PC-3 (cell line): ENCODE data around the gene PDZRN3. TPM values are rescaled to one million over a fixed set of nuclear protein-coding genes. Genes with fewer than 3 reads are reported as not detected.

Source experiments
- ATAC-seq: fragments of 200-7000 bp; cut with Tn5 transposase; 2 replicates; pipeline ENCODE4 v1.9.1; 2020; ENCODE audit warnings: mild to moderate bottlenecking, moderate library complexity
- BruUV-seq: library from RNA; stranded (reverse); fragments of 400-500 nt; replicated peaks from 2 replicates; lab custom pipeline; 2021; lab: Mats Ljungman, UMichigan
- CTCF ChIA-PET: fragments of 300-600 bp; sonication (Branson Sonifier 250); formaldehyde crosslinking; loops from one replicate; lab custom pipeline; 2022; ENCODE audit warnings: antibody characterized with exemption; lab: Charles Lee
- POLR2A ChIA-PET: fragments of 300-600 bp; sonication (Branson Sonifier 250); formaldehyde crosslinking; loops from one replicate; lab custom pipeline; 2022; ENCODE audit warnings: antibody characterized with exemption; ENCODE audit not compliant: unreplicated experiment; lab: Charles Lee
- DNase-seq: peaks from one replicate; pipeline ENCODE4 v3.0.0-alpha.2; 2015
- H2AFZ ChIP-seq: fragments of 300-600 bp; sonication (generic); 2 replicates; pipeline ENCODE4 v1.6.0; 2016; ENCODE audit warnings: antibody characterized with exemption, low read length
- H3F3A ChIP-seq: fragments of 300-600 bp; sonication (generic); one replicate; pipeline ENCODE4 v1.6.0; 2017; ENCODE audit warnings: antibody characterized with exemption, low read length, control low read depth, mild to moderate bottlenecking; ENCODE audit not compliant: unreplicated experiment
- H3K27ac ChIP-seq: fragments of 300-600 bp; sonication (generic); 2 replicates; pipeline ENCODE4 v1.5.1; 2016; ENCODE audit warnings: mild to moderate bottlenecking, low read length
- H3K27me3 ChIP-seq: fragments of 300-600 bp; sonication (generic); 2 replicates; pipeline ENCODE4 v1.6.1; 2016; ENCODE audit warnings: low read length, mixed read lengths
- H3K36me3 ChIP-seq: fragments of 300-600 bp; sonication (generic); 2 replicates; pipeline ENCODE4 v1.6.1; 2016; ENCODE audit warnings: low read depth, mixed run types, low read length, mixed read lengths
- H3K4me1 ChIP-seq: fragments of 300-600 bp; sonication (generic); 2 replicates; pipeline ENCODE4 v1.5.1; 2016; ENCODE audit warnings: low read length; ENCODE audit not compliant: insufficient read depth
- H3K4me2 ChIP-seq: fragments of 300-600 bp; sonication (generic); 2 replicates; pipeline ENCODE4 v1.6.0; 2016; ENCODE audit warnings: low read length
- H3K4me3 ChIP-seq: fragments of 300-600 bp; sonication (generic); 2 replicates; pipeline ENCODE4 v1.5.1; 2016; ENCODE audit warnings: mild to moderate bottlenecking, low read length, mixed read lengths
- H3K79me2 ChIP-seq: fragments of 300-600 bp; sonication (generic); 2 replicates; pipeline ENCODE4 v1.6.1; 2017; ENCODE audit warnings: low read length, mixed read lengths
- H3K9ac ChIP-seq: fragments of 300-600 bp; sonication (generic); 2 replicates; pipeline ENCODE4 v1.6.0; 2016; ENCODE audit warnings: mild to moderate bottlenecking, low read length
- H3K9me2 ChIP-seq: fragments of 300-600 bp; sonication (generic); replicated peaks from 2 replicates; pipeline ENCODE4 v1.6.1; 2016; ENCODE audit warnings: mixed run types, low read length, mixed read lengths
- H3K9me3 ChIP-seq: fragments of 300-600 bp; sonication (generic); 2 replicates; pipeline ENCODE4 v1.6.1; 2016; ENCODE audit warnings: low read length, mixed read lengths
- H4K20me1 ChIP-seq: fragments of 300-600 bp; sonication (generic); 2 replicates; pipeline ENCODE4 v1.6.1; 2016; ENCODE audit warnings: low read length, mixed read lengths
- CTCF ChIP-seq: fragments of 300-600 bp; sonication (generic); conservative IDR thresholded peaks from 2 replicates; pipeline ENCODE4 v1.5.1; 2017; ENCODE audit warnings: antibody characterized with exemption, low read depth, mild to moderate bottlenecking, low read length
- EZH2 ChIP-seq: fragments of 300-600 bp; sonication (generic); IDR thresholded peaks from one replicate; pipeline ENCODE4 v1.6.1; 2017; ENCODE audit warnings: antibody characterized with exemption, mild to moderate bottlenecking, low read length; ENCODE audit not compliant: unreplicated experiment
- EZH2phosphoT487 ChIP-seq: fragments of 300-600 bp; sonication (generic); IDR thresholded peaks from 2 replicates; pipeline ENCODE4 v1.6.1; 2018; ENCODE audit warnings: mild to moderate bottlenecking, antibody characterized with exemption, low read length, borderline replicate concordance
- intact Hi-C: fragments of 100-400 bp; cut with micrococcal nuclease; formaldehyde crosslinking; loops from 2 replicates; pipeline ENCODE4 v1.9.0; 2023
- total RNA-seq: library from RNA; depleted of rRNA; stranded (reverse); fragments of >200 nt; gene quantifications from 2 replicates; pipeline ENCODE4 v1.2.3, GENCODE V29; 2014

Gene PDZRN3
- total RNA-seq, 1 experiment from 2014 or later: not detected

GRCh38 chr3:73549051-73549600, 75.6 kb downstream of the PDZRN3 start:
- intact Hi-C loops: no loop called here
- no peak for DNase-seq
- no peak for TF ChIP-seq CTCF
- TF ChIP-seq EZH2: no peak
- no peak for TF ChIP-seq EZH2phosphoT487
- no peak for ATAC-seq
- H3K4me2 ChIP-seq: no peak overlapping the region
- H3K36me3 ChIP-seq: no peaks in the 10 kb centered on the region
- no peak overlapping the region for H2AFZ ChIP-seq
- no peaks in the 10 kb centered on the region for H3F3A ChIP-seq
- no peak overlapping the region for H3K4me3 ChIP-seq
- H3K9ac ChIP-seq: no peak overlapping the region
- no peak overlapping the region for H3K27ac ChIP-seq
- H3K9me2 ChIP-seq: no peaks in the 10 kb centered on the region
- ChIA-PET CTCF (no interaction called here), POLR2A (no interaction called here)
- no peaks in the 10 kb centered on the region for H4K20me1 ChIP-seq
- H3K27me3 ChIP-seq: peaks cover 4% of the 10 kb centered on the region; the same call in 1 of the 2 replicates
- no TSS peak for BruUV-seq
- H3K4me1 ChIP-seq: no peaks in the 10 kb centered on the region
- no peaks in the 10 kb centered on the region for H3K79me2 ChIP-seq
- H3K9me3 ChIP-seq: no peaks in the 10 kb centered on the region; the same call in 1 of the 2 replicates

GRCh38 chr3:73548436-73548835, 76.3 kb downstream of the PDZRN3 start:
- ATAC-seq (no peak), DNase-seq (no peak)
- H3K9me3 ChIP-seq: no peaks in the 10 kb centered on the region; the same call in 1 of the 2 replicates
- BruUV-seq: no TSS peak
- no peak overlapping the region for H3K4me2 ChIP-seq
- intact Hi-C loops: no loop called here
- no peaks in the 10 kb centered on the region for H3K79me2 ChIP-seq
- peaks cover 4% of the 10 kb centered on the region; the same call in 1 of the 2 replicates for H3K27me3 ChIP-seq
- H2AFZ ChIP-seq: no peak overlapping the region
- ChIA-PET POLR2A (no interaction called here), CTCF (no interaction called here)
- no peaks in the 10 kb centered on the region for H4K20me1 ChIP-seq
- no peak overlapping the region for H3K27ac ChIP-seq
- H3F3A ChIP-seq: no peaks in the 10 kb centered on the region
- TF ChIP-seq CTCF (no peak), EZH2 (no peak), EZH2phosphoT487 (no peak)
- no peaks in the 10 kb centered on the region for H3K36me3 ChIP-seq
- no peaks in the 10 kb centered on the region for H3K4me1 ChIP-seq
- H3K4me3 ChIP-seq: no peak overlapping the region
- no peak overlapping the region for H3K9ac ChIP-seq
- no peaks in the 10 kb centered on the region for H3K9me2 ChIP-seq

GRCh38 chr3:73547427-73548248, 77.1 kb downstream of the PDZRN3 start:
- Histone ChIP-seq H3K9ac (no peak overlapping the region), H3K4me2 (no peak overlapping the region), H3K79me2 (no peaks in the 10 kb centered on the region), H3F3A (no peaks in the 10 kb centered on the region), H3K27ac (no peak overlapping the region), H3K9me3 (no peaks in the 10 kb centered on the region; the same call in 1 of the 2 replicates), H3K4me1 (no peaks in the 10 kb centered on the region), H3K27me3 (peaks cover 4% of the 10 kb centered on the region; the same call in 1 of the 2 replicates), H3K36me3 (no peaks in the 10 kb centered on the region), H2AFZ (no peak overlapping the region), H3K4me3 (no peak overlapping the region), H4K20me1 (no peaks in the 10 kb centered on the region), H3K9me2 (no peaks in the 10 kb centered on the region)
- no peak for TF ChIP-seq EZH2phosphoT487
- no peak for TF ChIP-seq CTCF
- TF ChIP-seq EZH2: no peak
- ChIA-PET CTCF (no interaction called here), POLR2A (no interaction called here)
- no peak for ATAC-seq
- intact Hi-C loops: no loop called here
- BruUV-seq: no TSS peak
- no peak for DNase-seq
